ENCODE results near the gene ABCA3. TPM values are rescaled to one million over a fixed set of nuclear protein-coding genes. Genes with fewer than 3 reads are reported as not detected.

ABCA3 gene
- polyA plus RNA-seq, 1 donor from 2014 or later: 30.7 TPM

GRCh38 chr16:2277466-2278271, 62.9 kb downstream of the ABCA3 start:
- TF ChIP-seq EZH2 (IDR thresholded peaks at IDR 0.05; ENCODE audit: borderline replicate concordance, insufficient read depth, low read length, poor library complexity, severe bottlenecking) (no peak), CTCF (IDR thresholded peaks at IDR 0.05; ENCODE audit: poor library complexity, severe bottlenecking) (no peak), MXI1 (conservative IDR thresholded peaks at IDR 0.05; ENCODE audit: poor library complexity, severe bottlenecking) (no peak), TAF1 (IDR thresholded peaks at IDR 0.05; ENCODE audit: low read depth) (no peak), RAD21 (conservative IDR thresholded peaks at IDR 0.05) (no peak), POLR2AphosphoS5 (IDR thresholded peaks at IDR 0.05) (no peak), SMC3 (conservative IDR thresholded peaks at IDR 0.05; ENCODE audit: poor library complexity) (no peak), REST (IDR thresholded peaks at IDR 0.05; ENCODE audit: borderline replicate concordance) (no peak), EP300 (conservative IDR thresholded peaks at IDR 0.05; ENCODE audit: poor library complexity, severe bottlenecking) (no peak)
- Histone ChIP-seq H3K9ac (ENCODE audit: low read length) (no peak overlapping the region), H4K20me1 (ENCODE audit: insufficient read depth) (no peaks in the 10 kb centered on the region), H3K4me2 (ENCODE audit: low read length) (no peak overlapping the region), H3K9me2 (ENCODE audit: insufficient read depth, low read length) (no peaks in the 10 kb centered on the region), H3K27ac (ENCODE audit: low read length) (no peak overlapping the region), H3K27me3 (ENCODE audit: insufficient read depth, low read depth, low read length) (no peaks in the 10 kb centered on the region), H3K79me2 (replicated peaks; ENCODE audit: insufficient read depth, low read length) (no peaks in the 10 kb centered on the region), H3K36me3 (ENCODE audit: insufficient read depth, low read length) (no peaks in the 10 kb centered on the region), H3K9me3 (ENCODE audit: low read length) (no peaks in the 10 kb centered on the region), H2AFZ (ENCODE audit: low read depth, low read length) (no peak overlapping the region), H3F3A (ENCODE audit: insufficient read depth, low read length, poor library complexity, severe bottlenecking) (no peaks in the 10 kb centered on the region), H3K4me3 (ENCODE audit: low read length) (no peak overlapping the region)

- H2AFZ ChIP-seq (ENCODE audit: low read depth, low read length): no peak overlapping the region
- no peaks in the 10 kb centered on the region for H3K9me3 ChIP-seq (ENCODE audit: low read length)
- H3K4me2 ChIP-seq (ENCODE audit: low read length): no peak overlapping the region
- H3K79me2 ChIP-seq (replicated peaks; ENCODE audit: insufficient read depth, low read length): no peaks in the 10 kb centered on the region
- H3K27ac ChIP-seq (ENCODE audit: low read length): no peak overlapping the region
- no peak overlapping the region for H3K9ac ChIP-seq (ENCODE audit: low read length)
- no peaks in the 10 kb centered on the region for H3K9me2 ChIP-seq (ENCODE audit: insufficient read depth, low read length)
- H3K27me3 ChIP-seq (ENCODE audit: insufficient read depth, low read depth, low read length): no peaks in the 10 kb centered on the region
- H3K4me3 ChIP-seq (ENCODE audit: low read length): no peak overlapping the region
- no peaks in the 10 kb centered on the region for H4K20me1 ChIP-seq (ENCODE audit: insufficient read depth)
- no peaks in the 10 kb centered on the region for H3F3A ChIP-seq (ENCODE audit: insufficient read depth, low read length, poor library complexity, severe bottlenecking)
- no peak for TF ChIP-seq TAF1 (IDR thresholded peaks at IDR 0.05; ENCODE audit: low read depth)
- no peak for TF ChIP-seq RAD21 (conservative IDR thresholded peaks at IDR 0.05)
- no peak for TF ChIP-seq REST (IDR thresholded peaks at IDR 0.05; ENCODE audit: borderline replicate concordance)
- TF ChIP-seq MXI1 (conservative IDR thresholded peaks at IDR 0.05; ENCODE audit: poor library complexity, severe bottlenecking): no peak
- TF ChIP-seq POLR2AphosphoS5 (IDR thresholded peaks at IDR 0.05): no peak
- no peak for TF ChIP-seq SMC3 (conservative IDR thresholded peaks at IDR 0.05; ENCODE audit: poor library complexity)
- TF ChIP-seq CTCF (IDR thresholded peaks at IDR 0.05; ENCODE audit: poor library complexity, severe bottlenecking): no peak
- TF ChIP-seq EZH2 (IDR thresholded peaks at IDR 0.05; ENCODE audit: borderline replicate concordance, insufficient read depth, low read length, poor library complexity, severe bottlenecking): no peak
- TF ChIP-seq EP300 (conservative IDR thresholded peaks at IDR 0.05; ENCODE audit: poor library complexity, severe bottlenecking): no peak
- no peaks in the 10 kb centered on the region for H3K36me3 ChIP-seq (ENCODE audit: insufficient read depth, low read length)
These were observed 63.9 kb downstream of the ABCA3 start for GRCh38 chr16:2276368-2277195.
